OCI-LY7 (cell line): ENCODE measurements around the gene RAB8B. TPM values are rescaled to one million over a fixed set of nuclear protein-coding genes. Genes with fewer than 3 reads are reported as not detected.

Experiments
- BruUV-seq: library from RNA; stranded (reverse); fragments of 400-500 nt; replicated peaks from 2 replicates; lab custom pipeline; 2021; lab: Mats Ljungman, UMichigan
- CTCF ChIA-PET: fragments of 300-600 bp; sonication (Branson Sonifier 250); formaldehyde crosslinking; loops from one replicate; lab custom pipeline; 2022; ENCODE audit warnings: antibody characterized with exemption; ENCODE audit not compliant: unreplicated experiment; lab: Charles Lee
- POLR2A ChIA-PET: fragments of 300-600 bp; sonication (Branson Sonifier 250); formaldehyde crosslinking; loops from one replicate; lab custom pipeline; 2022; ENCODE audit warnings: antibody characterized with exemption; lab: Charles Lee
- DNase-seq: peaks from one replicate; pipeline ENCODE4 v3.0.0-alpha.2; 2015; ENCODE audit warnings: low spot score
- H2AFZ ChIP-seq: fragments of 200-600 bp; sonication (generic), shearing (Covaris generic); 2 replicates; pipeline ENCODE4 v1.6.1; 2014; ENCODE audit warnings: mild to moderate bottlenecking, antibody characterized with exemption, low read length, moderate library complexity
- H3K27ac ChIP-seq: fragments of 200-600 bp; sonication (generic); 2 replicates; pipeline ENCODE4 v1.5.1; 2014; ENCODE audit warnings: mixed run types, low read depth, mild to moderate bottlenecking, moderate library complexity, low read length, inconsistent platforms; ENCODE audit not compliant: poor library complexity, severe bottlenecking
- H3K36me3 ChIP-seq: fragments of 200-600 bp; sonication (generic); 2 replicates; pipeline ENCODE4 v1.6.1; 2014; ENCODE audit warnings: mild to moderate bottlenecking, antibody characterized with exemption, low read length, moderate library complexity, mixed read lengths; ENCODE audit not compliant: insufficient read depth
- H3K4me1 ChIP-seq: fragments of 200-600 bp; sonication (generic); 2 replicates; pipeline ENCODE4 v1.5.1; 2014; ENCODE audit warnings: mild to moderate bottlenecking, low read length; ENCODE audit not compliant: insufficient read depth, poor library complexity, severe bottlenecking
- H3K4me2 ChIP-seq: fragments of 200-600 bp; sonication (generic); 2 replicates; pipeline ENCODE4 v1.6.1; 2014; ENCODE audit warnings: mild to moderate bottlenecking, low read length
- H3K4me3 ChIP-seq: fragments of 200-600 bp; sonication (generic); 2 replicates; pipeline ENCODE4 v1.5.1; 2014; ENCODE audit warnings: mild to moderate bottlenecking, low read depth, low read length; ENCODE audit not compliant: poor library complexity, severe bottlenecking
- H3K79me2 ChIP-seq: fragments of 200-600 bp; sonication (generic); 2 replicates; pipeline ENCODE4 v1.6.1; 2016; ENCODE audit warnings: low read depth, mild to moderate bottlenecking, low read length, moderate library complexity, mixed read lengths; ENCODE audit not compliant: insufficient read depth
- H3K9me2 ChIP-seq: fragments of 200-600 bp; sonication (generic); 2 replicates; pipeline ENCODE4 v1.6.1; 2016; ENCODE audit warnings: mild to moderate bottlenecking, low read length, mixed read lengths; ENCODE audit not compliant: insufficient read depth
- H3K9me3 ChIP-seq: fragments of 200-600 bp; sonication (generic); 2 replicates; pipeline ENCODE4 v1.6.1; 2014; ENCODE audit warnings: mild to moderate bottlenecking, mixed run types, low read length, mixed read lengths
- H4K20me1 ChIP-seq: fragments of 200-600 bp; sonication (generic); 2 replicates; pipeline ENCODE4 v1.6.1; 2014; ENCODE audit warnings: mild to moderate bottlenecking, antibody characterized with exemption, low read length, moderate library complexity, mixed read lengths; ENCODE audit not compliant: insufficient read depth
- EZH2phosphoT487 ChIP-seq: fragments of 200-600 bp; sonication (generic); IDR thresholded peaks from 2 replicates; pipeline ENCODE4 v1.6.1; 2018; ENCODE audit warnings: low read depth, borderline replicate concordance, mild to moderate bottlenecking, mixed run types, antibody characterized with exemption, low read length, moderate library complexity, mixed read lengths
- intact Hi-C: fragments of 100-400 bp; cut with micrococcal nuclease; formaldehyde crosslinking; loops from one replicate; pipeline ENCODE4 v1.10.0; 2022; ENCODE audit not compliant: unreplicated experiment
- total RNA-seq, 2 experiments: library from RNA; depleted of rRNA in 1 of 2; stranded (reverse); fragments of >200 nt in 1 of 2; shearing (Covaris generic) in 1 of 2; gene quantifications; 2 replicates each; pipeline ENCODE4 v1.2.3, GENCODE V29; 2014 to 2022
- TF ChIP-seq, protein P1 (sequence below): fragments of 200-600 bp; sonication (generic); conservative IDR thresholded peaks from 2 replicates; pipeline ENCODE4 v1.5.1; 2014; ENCODE audit warnings: mild to moderate bottlenecking, antibody characterized with exemption, low read length, moderate library complexity, mixed read lengths

RAB8B gene
- total RNA-seq, 2 experiments from 2014 or later: 4.9 to 18.6 TPM

DNA sequence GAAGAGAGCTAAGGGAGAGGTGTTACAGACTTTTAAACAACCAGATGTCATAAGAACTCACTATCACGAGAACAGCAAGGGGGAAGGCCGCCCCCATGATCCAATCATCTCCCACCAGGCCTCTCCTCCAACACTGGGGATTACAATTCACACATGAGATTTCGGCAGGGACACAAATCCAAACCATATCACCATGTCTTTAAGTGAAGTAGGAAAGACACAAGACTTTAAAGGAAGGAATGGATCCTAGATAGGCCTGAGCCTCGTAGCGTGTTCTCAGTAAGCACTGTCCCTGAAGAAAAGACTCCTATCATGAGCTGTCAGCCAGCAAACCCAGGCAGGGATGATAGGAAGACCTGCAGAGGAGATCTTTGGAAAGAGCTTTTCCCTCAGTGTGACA lies 17.0 kb upstream of the RAB8B start:
- POLR2A ChIA-PET: interaction anchor here (0.6 to 1.2 kb wide), 2 partner anchors 11 to 59 kb away, joined by 3 to 5 read pairs; no protein-coding TSS in a partner anchor

DNA sequence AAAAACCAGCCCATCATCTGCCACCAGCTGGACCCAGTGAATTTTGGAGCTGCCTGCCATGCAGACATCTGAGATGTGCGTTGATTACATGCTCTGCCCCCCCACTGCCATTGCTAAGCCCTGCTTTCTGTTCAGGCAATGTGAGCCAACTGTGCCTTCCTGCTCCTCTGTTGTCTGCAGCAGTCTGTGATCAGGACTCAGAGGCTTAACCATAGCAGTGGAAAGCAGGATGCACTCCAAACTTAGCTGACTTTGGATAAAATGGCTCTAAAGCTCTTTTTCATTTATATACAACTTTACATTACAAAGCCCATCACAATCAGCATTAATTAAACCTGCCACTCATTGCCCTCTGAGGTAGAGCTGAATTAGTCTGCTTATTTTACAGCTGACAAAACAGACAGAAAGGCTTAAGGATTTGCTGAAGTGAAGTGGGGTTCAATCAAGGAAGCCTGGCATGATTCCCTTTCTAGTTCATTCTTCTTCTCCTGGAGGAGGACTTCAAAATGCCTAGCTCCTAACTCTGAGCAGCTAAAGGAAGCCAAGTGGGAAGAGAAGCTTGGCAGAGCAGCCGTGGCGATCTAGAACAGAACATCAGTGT lies 16.5 kb upstream of the RAB8B start:
- no peaks in the 10 kb centered on the region for H3K9me2 ChIP-seq
- POLR2A ChIA-PET: interaction anchor here (0.6 to 1.2 kb wide), 3 partner anchors 10 to 59 kb away, joined by 3 to 5 read pairs (median 3); no protein-coding TSS in a partner anchor
- no peak overlapping the region for H3K27ac ChIP-seq
- H3K4me1 ChIP-seq: no peaks in the 10 kb centered on the region
- BruUV-seq: no TSS peak
- no peaks in the 10 kb centered on the region for H4K20me1 ChIP-seq
- no peak overlapping the region for H3K4me2 ChIP-seq
- CTCF ChIA-PET: interaction anchor here (0.5 kb wide), 1 partner anchor 54 kb away, joined by 3 read pairs; no protein-coding TSS in a partner anchor
- H3K9me3 ChIP-seq: no peaks in the 10 kb centered on the region
- intact Hi-C loops: no loop called here
- H3K36me3 ChIP-seq: no peaks in the 10 kb centered on the region
- H3K4me3 ChIP-seq: no peak overlapping the region
- TF ChIP-seq EZH2phosphoT487: no peak
- DNase-seq: no peak
- no peak overlapping the region for H2AFZ ChIP-seq
- no peaks in the 10 kb centered on the region for H3K79me2 ChIP-seq

More for the DNA sequence above, 17.0 kb upstream of the RAB8B start:
- Histone ChIP-seq H3K4me1 (no peaks in the 10 kb centered on the region), H3K9me3 (no peaks in the 10 kb centered on the region), H3K79me2 (no peaks in the 10 kb centered on the region), H3K4me3 (no peak overlapping the region), H3K4me2 (no peak overlapping the region), H2AFZ (no peak overlapping the region), H3K9me2 (no peaks in the 10 kb centered on the region), H4K20me1 (no peaks in the 10 kb centered on the region), H3K36me3 (no peaks in the 10 kb centered on the region), H3K27ac (no peak overlapping the region)
- TF ChIP-seq, protein P1, sequence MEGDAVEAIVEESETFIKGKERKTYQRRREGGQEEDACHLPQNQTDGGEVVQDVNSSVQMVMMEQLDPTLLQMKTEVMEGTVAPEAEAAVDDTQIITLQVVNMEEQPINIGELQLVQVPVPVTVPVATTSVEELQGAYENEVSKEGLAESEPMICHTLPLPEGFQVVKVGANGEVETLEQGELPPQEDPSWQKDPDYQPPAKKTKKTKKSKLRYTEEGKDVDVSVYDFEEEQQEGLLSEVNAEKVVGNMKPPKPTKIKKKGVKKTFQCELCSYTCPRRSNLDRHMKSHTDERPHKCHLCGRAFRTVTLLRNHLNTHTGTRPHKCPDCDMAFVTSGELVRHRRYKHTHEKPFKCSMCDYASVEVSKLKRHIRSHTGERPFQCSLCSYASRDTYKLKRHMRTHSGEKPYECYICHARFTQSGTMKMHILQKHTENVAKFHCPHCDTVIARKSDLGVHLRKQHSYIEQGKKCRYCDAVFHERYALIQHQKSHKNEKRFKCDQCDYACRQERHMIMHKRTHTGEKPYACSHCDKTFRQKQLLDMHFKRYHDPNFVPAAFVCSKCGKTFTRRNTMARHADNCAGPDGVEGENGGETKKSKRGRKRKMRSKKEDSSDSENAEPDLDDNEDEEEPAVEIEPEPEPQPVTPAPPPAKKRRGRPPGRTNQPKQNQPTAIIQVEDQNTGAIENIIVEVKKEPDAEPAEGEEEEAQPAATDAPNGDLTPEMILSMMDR: no peak
- TF ChIP-seq EZH2phosphoT487: no peak
- no peak for DNase-seq
- intact Hi-C loops: no loop called here
- BruUV-seq: no TSS peak
- CTCF ChIA-PET: interaction anchor here (0.5 kb wide), 1 partner anchor 54 kb away, joined by 3 read pairs; no protein-coding TSS in a partner anchor

DNA sequence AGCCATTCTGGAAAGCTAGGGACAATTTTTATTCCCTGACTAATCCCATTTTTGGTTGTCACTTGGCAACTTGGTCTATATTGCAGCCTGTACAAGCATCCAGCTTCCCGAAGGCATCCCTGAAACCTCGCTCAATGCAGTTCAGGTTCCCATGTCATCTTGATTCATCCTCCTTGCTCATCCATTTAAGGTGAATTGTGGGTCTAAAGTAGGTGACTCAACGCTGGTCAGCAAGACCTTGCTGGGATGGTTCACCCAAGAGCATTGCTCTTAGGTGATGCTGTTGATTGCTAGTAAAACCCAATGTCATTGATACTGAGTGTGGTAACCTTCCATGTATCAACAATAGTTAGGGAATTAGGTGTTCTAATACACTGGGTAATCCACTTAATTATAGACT lies 13.1 kb upstream of the RAB8B start:
- Histone ChIP-seq H3K79me2 (no peaks in the 10 kb centered on the region), H3K4me3 (no peak overlapping the region), H3K4me2 (no peak overlapping the region), H3K9me2 (no peaks in the 10 kb centered on the region), H3K27ac (no peak overlapping the region), H3K4me1 (no peaks in the 10 kb centered on the region), H3K36me3 (no peaks in the 10 kb centered on the region), H2AFZ (no peak overlapping the region), H4K20me1 (no peaks in the 10 kb centered on the region), H3K9me3 (no peaks in the 10 kb centered on the region)
- no TSS peak for BruUV-seq
- POLR2A ChIA-PET: interaction anchor here (1.2 kb wide), 1 partner anchor 229 kb away, joined by 3 read pairs; no protein-coding TSS in a partner anchor
- TF ChIP-seq, protein P1: no peak
- no peak for TF ChIP-seq EZH2phosphoT487
- intact Hi-C loops: no loop called here
- CTCF ChIA-PET: no interaction called here
- no peak for DNase-seq
